Measurements from ENCODE around the gene C1GALT1.

- TF ChIP-seq CTCF (optimal IDR thresholded peaks at IDR 0.05 in 1 of 3, IDR thresholded peaks at IDR 0.05 in 1 of 3, conservative IDR thresholded peaks at IDR 0.05 in 1 of 3; ENCODE audit: extremely low read depth in 1 of 3, insufficient read depth in 2 of 3, low read length in 3 of 3) (no peak), EZH2 (IDR thresholded peaks at IDR 0.05; ENCODE audit: low read length) (no peak)
Observed at GRCh38 chr7:7157887-7158271, 24.5 kb upstream of the C1GALT1 start.

Data from keratinocyte (primary cell).